NB4 (cell line): ENCODE data around the gene XYLT1.

Experiments
- DNase-seq: peaks from one replicate; pipeline ENCODE4 v3.0.0; 2010; ENCODE audit warnings: low read depth
- H3K4me3 ChIP-seq: one replicate; pipeline ENCODE4 v1.5.1; 2011; ENCODE audit warnings: mild to moderate bottlenecking, low read depth, low read length, moderate library complexity
- CTCF ChIP-seq: IDR thresholded peaks from one replicate; pipeline ENCODE4 v1.5.1; 2012; ENCODE audit warnings: low read depth, low read length
- MAX ChIP-seq: IDR thresholded peaks from 2 replicates; pipeline ENCODE4 v1.6.1; 2011; ENCODE audit warnings: low read depth, low read length
- MYC ChIP-seq: IDR thresholded peaks from 2 replicates; pipeline ENCODE4 v1.6.1; 2011; ENCODE audit warnings: low read depth, low read length
- POLR2A ChIP-seq: IDR thresholded peaks from 2 replicates; pipeline ENCODE4 v1.6.1; 2011; ENCODE audit warnings: mild to moderate bottlenecking; ENCODE audit not compliant: insufficient read length; ENCODE audit errors: extremely low read depth

Gene XYLT1

GRCh38 chr16:17301593-17302135 is 169.1 kb downstream of the XYLT1 start:
- TF ChIP-seq MAX (peak; percentile 67), CTCF (no peak)
- DNase-seq = peak; percentile 68
- H3K4me3 ChIP-seq = no peak overlapping the region

GRCh38 chr16:17301184-17301583 is 169.6 kb downstream of the XYLT1 start:
- H3K4me3 ChIP-seq = no peak overlapping the region
- TF ChIP-seq CTCF = no peak
- no peak for TF ChIP-seq MYC
- no peak for TF ChIP-seq MAX
- no peak for TF ChIP-seq POLR2A
- DNase-seq = no peak

- DNase-seq = no peak
- no peak for TF ChIP-seq CTCF
- no peak for TF ChIP-seq POLR2A
- no peak for TF ChIP-seq MYC
- no peak for TF ChIP-seq MAX
- H3K4me3 ChIP-seq = no peak overlapping the region
Measured at GRCh38 chr16:17299790-17300189, 171.0 kb downstream of the XYLT1 start.

GRCh38 chr16:17298238-17298637 is 172.5 kb downstream of the XYLT1 start:
- no peak overlapping the region for H3K4me3 ChIP-seq
- DNase-seq = no peak
- TF ChIP-seq POLR2A (no peak), MYC (no peak)

- no peak for TF ChIP-seq MAX
- no peak for TF ChIP-seq MYC
- TF ChIP-seq CTCF = no peak
- no peak for TF ChIP-seq POLR2A
- DNase-seq = no peak
- no peak overlapping the region for H3K4me3 ChIP-seq
Measured at GRCh38 chr16:17296431-17296830, 174.3 kb downstream of the XYLT1 start.

GRCh38 chr16:17295948-17296347 is 174.8 kb downstream of the XYLT1 start:
- no peak for DNase-seq
- no peak overlapping the region for H3K4me3 ChIP-seq
- TF ChIP-seq POLR2A = no peak
- no peak for TF ChIP-seq MYC
- no peak for TF ChIP-seq MAX
- TF ChIP-seq CTCF = no peak
